ENCODE results near the gene NAA20. TPM values are rescaled to one million over a fixed set of nuclear protein-coding genes. Genes with fewer than 3 reads are reported as not detected.

The NAA20 gene
- polyA plus RNA-seq, 1 donor (not counting 4 experiments of a cell fraction or from before 2014, with no cell fraction given), result 204 TPM

DNA sequence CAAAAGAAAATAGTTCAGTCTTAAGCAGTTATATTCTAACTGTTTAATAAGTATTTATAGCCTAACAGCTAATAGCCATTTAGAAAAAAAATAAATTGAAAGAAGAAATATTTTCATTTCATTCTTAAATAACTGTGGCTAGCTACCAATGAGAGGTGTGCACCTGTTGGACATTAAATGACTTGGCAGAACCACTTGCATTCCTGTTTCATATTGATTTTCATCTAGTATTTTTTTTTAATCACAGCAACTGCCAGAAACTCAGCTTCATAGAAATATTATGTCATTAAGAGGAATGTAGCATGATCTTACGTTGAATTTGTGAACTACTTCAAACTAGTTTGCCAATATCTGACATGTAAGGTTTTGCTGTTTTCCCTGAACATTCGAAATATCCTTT lies 10.1 kb downstream of the NAA20 start:
- Histone ChIP-seq H3K4me3 (ENCODE audit: control insufficient read depth in 2 of 3, extremely low read depth in 1 of 3, insufficient read depth in 2 of 3, low read depth in 1 of 3, low read length in 3 of 3) (no peak overlapping the region), H3K27me3 (ENCODE audit: control insufficient read depth, extremely low read depth, insufficient read depth, low read length) (no peaks in the 10 kb centered on the region), H3K4me2 (ENCODE audit: control insufficient read depth, extremely low read depth, insufficient read depth, low read depth, low read length) (no peak overlapping the region), H2AFZ (ENCODE audit: control insufficient read depth, low read length) (no peak overlapping the region), H3K9me1 (ENCODE audit: control insufficient read depth, extremely low read depth, insufficient read depth, low read length) (no peaks in the 10 kb centered on the region), H3K36me3 (ENCODE audit: control insufficient read depth in 2 of 2, extremely low read depth in 1 of 2, insufficient read depth in 2 of 2, low read length in 2 of 2) (peaks cover 16 to 29% of the 10 kb centered on the region in 2 experiments), H4K20me1 (ENCODE audit: control insufficient read depth, extremely low read depth, insufficient read depth, low read length) (no peaks in the 10 kb centered on the region), H3K9ac (ENCODE audit: control insufficient read depth, extremely low read depth, insufficient read depth, low read length) (no peak overlapping the region), H3K9me3 (ENCODE audit: control insufficient read depth, low read depth, low read length) (no peaks in the 10 kb centered on the region), H3K27ac (ENCODE audit: control insufficient read depth, insufficient read depth, low read length) (no peak overlapping the region), H3K4me1 (ENCODE audit: control insufficient read depth, extremely low read depth, insufficient read depth, low read length) (no peaks in the 10 kb centered on the region), H3K79me2 (ENCODE audit: control insufficient read depth, insufficient read depth, low read length) (peaks cover 63% of the 10 kb centered on the region)
- FAIRE-seq (no peak), DNase-seq (ENCODE audit: low read depth, low spot score) (no peak)
- TF ChIP-seq, protein P1, sequence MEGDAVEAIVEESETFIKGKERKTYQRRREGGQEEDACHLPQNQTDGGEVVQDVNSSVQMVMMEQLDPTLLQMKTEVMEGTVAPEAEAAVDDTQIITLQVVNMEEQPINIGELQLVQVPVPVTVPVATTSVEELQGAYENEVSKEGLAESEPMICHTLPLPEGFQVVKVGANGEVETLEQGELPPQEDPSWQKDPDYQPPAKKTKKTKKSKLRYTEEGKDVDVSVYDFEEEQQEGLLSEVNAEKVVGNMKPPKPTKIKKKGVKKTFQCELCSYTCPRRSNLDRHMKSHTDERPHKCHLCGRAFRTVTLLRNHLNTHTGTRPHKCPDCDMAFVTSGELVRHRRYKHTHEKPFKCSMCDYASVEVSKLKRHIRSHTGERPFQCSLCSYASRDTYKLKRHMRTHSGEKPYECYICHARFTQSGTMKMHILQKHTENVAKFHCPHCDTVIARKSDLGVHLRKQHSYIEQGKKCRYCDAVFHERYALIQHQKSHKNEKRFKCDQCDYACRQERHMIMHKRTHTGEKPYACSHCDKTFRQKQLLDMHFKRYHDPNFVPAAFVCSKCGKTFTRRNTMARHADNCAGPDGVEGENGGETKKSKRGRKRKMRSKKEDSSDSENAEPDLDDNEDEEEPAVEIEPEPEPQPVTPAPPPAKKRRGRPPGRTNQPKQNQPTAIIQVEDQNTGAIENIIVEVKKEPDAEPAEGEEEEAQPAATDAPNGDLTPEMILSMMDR (optimal IDR thresholded peaks at IDR 0.05 in 1 of 3, IDR thresholded peaks at IDR 0.05 in 1 of 3, conservative IDR thresholded peaks at IDR 0.05 in 1 of 3; ENCODE audit: extremely low read depth in 1 of 3, insufficient read depth in 2 of 3, low read length in 3 of 3), result no peak
- TF ChIP-seq EZH2 (IDR thresholded peaks at IDR 0.05; ENCODE audit: low read length), result no peak
- dilution Hi-C loops (cut with MboI; ENCODE audit: extremely low pct_ligation_motif_present, low sequenced_read_pairs), result no loop called here

DNA sequence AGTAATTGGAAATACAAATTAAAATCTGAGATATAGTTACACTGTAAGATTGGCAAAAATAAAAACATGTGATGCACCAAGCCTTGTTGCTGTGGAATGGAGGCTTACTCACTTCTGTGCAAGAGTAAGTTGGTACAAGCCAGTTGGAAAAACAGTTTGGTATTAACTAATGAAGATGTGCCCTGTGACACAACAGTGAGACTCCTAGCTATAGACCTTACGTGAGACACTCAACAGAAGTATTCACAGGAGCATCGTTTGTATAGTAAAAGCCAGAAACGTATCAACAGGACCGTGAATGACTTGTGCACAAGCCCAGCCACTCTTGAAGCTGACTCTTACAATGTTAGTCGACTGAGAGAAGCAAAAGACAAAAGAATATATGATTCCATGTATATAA lies 14.6 kb downstream of the NAA20 start:
- FAIRE-seq (no peak), DNase-seq (ENCODE audit: low read depth, low spot score) (no peak)
- Histone ChIP-seq H3K79me2 (ENCODE audit: control insufficient read depth, insufficient read depth, low read length) (peaks cover 20% of the 10 kb centered on the region), H3K27me3 (ENCODE audit: control insufficient read depth, extremely low read depth, insufficient read depth, low read length) (no peaks in the 10 kb centered on the region), H3K4me3 (ENCODE audit: control insufficient read depth in 2 of 3, extremely low read depth in 1 of 3, insufficient read depth in 2 of 3, low read depth in 1 of 3, low read length in 3 of 3) (no peak overlapping the region), H3K36me3 (ENCODE audit: control insufficient read depth in 2 of 2, extremely low read depth in 1 of 2, insufficient read depth in 2 of 2, low read length in 2 of 2) (peaks cover 21 to 25% of the 10 kb centered on the region in 2 experiments), H3K9me3 (ENCODE audit: control insufficient read depth, low read depth, low read length) (no peaks in the 10 kb centered on the region), H3K4me2 (ENCODE audit: control insufficient read depth, extremely low read depth, insufficient read depth, low read depth, low read length) (no peak overlapping the region), H3K27ac (ENCODE audit: control insufficient read depth, insufficient read depth, low read length) (no peak overlapping the region), H3K9ac (ENCODE audit: control insufficient read depth, extremely low read depth, insufficient read depth, low read length) (no peak overlapping the region), H3K4me1 (ENCODE audit: control insufficient read depth, extremely low read depth, insufficient read depth, low read length) (no peaks in the 10 kb centered on the region), H4K20me1 (ENCODE audit: control insufficient read depth, extremely low read depth, insufficient read depth, low read length) (no peaks in the 10 kb centered on the region), H2AFZ (ENCODE audit: control insufficient read depth, low read length) (no peak overlapping the region), H3K9me1 (ENCODE audit: control insufficient read depth, extremely low read depth, insufficient read depth, low read length) (no peaks in the 10 kb centered on the region)
- no peak for TF ChIP-seq EZH2 (IDR thresholded peaks at IDR 0.05; ENCODE audit: low read length)
- TF ChIP-seq, protein P1 (optimal IDR thresholded peaks at IDR 0.05 in 1 of 3, IDR thresholded peaks at IDR 0.05 in 1 of 3, conservative IDR thresholded peaks at IDR 0.05 in 1 of 3; ENCODE audit: extremely low read depth in 1 of 3, insufficient read depth in 2 of 3, low read length in 3 of 3), result no peak
- dilution Hi-C loops (cut with MboI; ENCODE audit: extremely low pct_ligation_motif_present, low sequenced_read_pairs), result no loop called here
